ENCODE measurements around the gene TCF7L1. TPM values are rescaled to one million over a fixed set of nuclear protein-coding genes. Genes with fewer than 3 reads are reported as not detected.

TCF7L1 gene
- total and polyA plus RNA-seq, 2 of the 13 experiments (the other 11 are each of a cell fraction or from before 2014, with no cell fraction given) = 0.04 to 0.15 TPM

GRCh38 chr2:85308896-85309555 is 175.8 kb downstream of the TCF7L1 start (continued):
- TF ChIP-seq NCOR1 (IDR thresholded peaks at IDR 0.05; ENCODE audit: borderline replicate concordance, low read length) = peak; percentile 43; the same call in 1 of the 2 replicates
- TF ChIP-seq SPEN (CRISPR knock-in tag; IDR thresholded peaks at IDR 0.05; ENCODE audit: low read depth) = peak; percentile 20; the same call in 1 of the 2 replicates
- peak; percentile 82; the same call in 1 of the 2 replicates for TF ChIP-seq PAF1 (CRISPR knock-in tag; IDR thresholded peaks at IDR 0.05)
- peak; percentile 72 for TF ChIP-seq FOSL2 (CRISPR knock-in tag; IDR thresholded peaks at IDR 0.05)
- 0 out of 2 replicates have a peak, but pooled peaks have one; percentile 30 for TF ChIP-seq MED13 (CRISPR knock-in tag; IDR thresholded peaks at IDR 0.05)
- TF ChIP-seq ZNF616 (CRISPR knock-in tag; IDR thresholded peaks at IDR 0.05; ENCODE audit: low read depth) = no peak
- no peak for TF ChIP-seq SP4 (CRISPR knock-in tag; IDR thresholded peaks at IDR 0.05)
- peak; percentile 28 for TF ChIP-seq XRCC5 (optimal IDR thresholded peaks at IDR 0.05; ENCODE audit: low read length)
- no peak for TF ChIP-seq KLF15 (CRISPR knock-in tag; IDR thresholded peaks at IDR 0.05; ENCODE audit: borderline replicate concordance)
- no peak for TF ChIP-seq ZNF496 (CRISPR knock-in tag; IDR thresholded peaks at IDR 0.05; ENCODE audit: insufficient replicate concordance)
- TF ChIP-seq ZFP90 (CRISPR knock-in tag; IDR thresholded peaks at IDR 0.05; ENCODE audit: borderline replicate concordance) = peak; percentile 88; the same call in 1 of the 2 replicates
- TF ChIP-seq NR0B2 (CRISPR knock-in tag; IDR thresholded peaks at IDR 0.05) = 0 out of 2 replicates have a peak, but pooled peaks have one; percentile 34
- TF ChIP-seq USF2 (IDR thresholded peaks at IDR 0.05; ENCODE audit: low read depth, low read length) = no peak; the same call in 1 of the 2 replicates
- peak; percentile 62; the same call in 1 of the 2 replicates for TF ChIP-seq USF2 (CRISPR knock-in tag; IDR thresholded peaks at IDR 0.05; ENCODE audit: borderline replicate concordance)
- TF ChIP-seq PTBP1 (IDR thresholded peaks at IDR 0.05; ENCODE audit: low read depth, low read length, poor library complexity, severe bottlenecking) = peak; percentile 75
- peak; percentile 43; the same call in 1 of the 2 replicates for TF ChIP-seq SIN3A (IDR thresholded peaks at IDR 0.05; ENCODE audit: borderline replicate concordance, low read depth, low read length)
- TF ChIP-seq KDM2A (CRISPR knock-in tag; IDR thresholded peaks at IDR 0.05; ENCODE audit: borderline replicate concordance, low read depth) = peak; percentile 91
- TF ChIP-seq HNRNPLL (IDR thresholded peaks at IDR 0.05; ENCODE audit: low read depth, low read length, poor library complexity, severe bottlenecking) = peak; percentile 58
- peak; percentile 27; the same call in 1 of the 2 replicates for TF ChIP-seq HDAC2 (CRISPR knock-in tag; IDR thresholded peaks at IDR 0.05)
- TF ChIP-seq FOXP4 (CRISPR knock-in tag; IDR thresholded peaks at IDR 0.05) = no peak
- TF ChIP-seq IRF2 (CRISPR knock-in tag; IDR thresholded peaks at IDR 0.05) = peak; percentile 29; the same call in 1 of the 2 replicates
- 0 out of 2 replicates have a peak, but pooled peaks have one; percentile 2 for TF ChIP-seq CTCF (CRISPR knock-in tag; IDR thresholded peaks at IDR 0.05)
- peak; percentile 91 for TF ChIP-seq AGO2 (optimal IDR thresholded peaks at IDR 0.05; ENCODE audit: low read depth, low read length)

Measured in HepG2 (cell line).